HFF-Myc (cell line): ENCODE results near the gene NRGN.
A peak's percentile ranks its signal among the peaks of the same experiment; 100 is the strongest.

Experiments
- DNase-seq: peaks from one replicate; pipeline ENCODE4 v3.0.0-alpha.2; 2011; ENCODE audit warnings: low read depth; ENCODE audit errors: extremely low read depth
- H3K4me3 ChIP-seq: replicated peaks from 2 replicates; pipeline ENCODE4 v1.5.1; 2011; ENCODE audit warnings: low read depth, mild to moderate bottlenecking, control low read depth, low read length
- CTCF ChIP-seq: IDR thresholded peaks from 2 replicates; pipeline ENCODE4 v1.5.1; 2012; ENCODE audit warnings: mild to moderate bottlenecking, low read depth, low read length, control low read depth; ENCODE audit errors: missing control alignments

NRGN gene

GRCh38 chr11:124746621-124747243 is 7.0 kb downstream of the NRGN start:
- peak; percentile 41 for TF ChIP-seq CTCF
- peak; percentile 9 for DNase-seq
- H3K4me3 ChIP-seq: peak overlapping the region; percentile 49

- H3K4me3 ChIP-seq: no peak overlapping the region
- no peak for DNase-seq
- no peak for TF ChIP-seq CTCF
These were observed 7.8 kb downstream of the NRGN start for GRCh38 chr11:124747406-124748099.

- no peak for DNase-seq
- H3K4me3 ChIP-seq: no peak overlapping the region
- TF ChIP-seq CTCF: no peak
These were observed 8.3 kb downstream of the NRGN start for GRCh38 chr11:124748100-124748418.

GRCh38 chr11:124748481-124749343 is 9.0 kb downstream of the NRGN start:
- TF ChIP-seq CTCF: no peak
- no peak overlapping the region for H3K4me3 ChIP-seq
- DNase-seq: no peak

- no peak for TF ChIP-seq CTCF
- H3K4me3 ChIP-seq: no peak overlapping the region
- DNase-seq: no peak
These were observed 10.2 kb downstream of the NRGN start for GRCh38 chr11:124749912-124750311.

- no peak overlapping the region for H3K4me3 ChIP-seq
- no peak for DNase-seq
- no peak for TF ChIP-seq CTCF
These were observed 11.6 kb downstream of the NRGN start for GRCh38 chr11:124751391-124751740.
